Adrenal gland (tissue), 12 donors: ENCODE results near the gene GGPS1. TPM values are rescaled to one million over a fixed set of nuclear protein-coding genes. Genes with fewer than 3 reads are reported as not detected.
"Not testable (repeated sequence)": the region's sequence is repeated elsewhere in the genome, so short reads cannot be mapped to it uniquely, and the experiment has no call there.

Experiments
- DNase-seq, 7 donors: peaks; one replicate each; pipeline ENCODE4 v3.0.0-alpha.2; 2019 to 2020
- H3K27ac ChIP-seq, 5 donors: fragments of 200-600 bp; sonication (generic) in 4 of 5; 1 replicate in 3 of 5; 2 replicates in 2 of 5; pipeline versions ENCODE4 v1.5.1 to v1.8.0; 2016 to 2020; ENCODE audit warnings: mild to moderate bottlenecking in 1 of 5
- H3K27me3 ChIP-seq: fragments of 200-600 bp; 2 replicates; pipeline ENCODE4 v1.8.0; 2021
- H3K36me3 ChIP-seq, 2 donors: fragments of 200-600 bp; replicated peaks in 1 of 2; 1 replicate in 1 of 2; 2 replicates in 1 of 2; pipeline versions ENCODE4 v1.5.1 to v1.8.0; 2018 to 2022
- H3K4me1 ChIP-seq, 2 donors: fragments of 200-600 bp; replicated peaks in 1 of 2; 1 replicate in 1 of 2; 2 replicates in 1 of 2; pipeline versions ENCODE4 v1.5.1 to v1.8.0; 2018 to 2021
- H3K4me3 ChIP-seq, 4 donors: fragments of 200-600 bp; sonication (generic) in 3 of 4; one replicate each; pipeline ENCODE4 v1.5.1; 2016 to 2018
- H3K9me3 ChIP-seq, 3 donors: fragments of 200-600 bp; sonication (generic) in 1 of 3; replicated peaks in 1 of 3; 1 replicate in 2 of 3; 2 replicates in 1 of 3; pipeline versions ENCODE4 v1.5.1 to v1.8.0; 2016 to 2021
- POLR2A ChIP-seq, 2 donors: fragments of 450-650 bp; IDR thresholded peaks; one replicate each; pipeline ENCODE4 v1.6.1; 2017; ENCODE audit warnings: antibody characterized with exemption in 2 of 2, mild to moderate bottlenecking in 2 of 2, moderate library complexity in 1 of 2
- WGBS, 4 donors: extraction: QIAGEN DNeasy Blood & Tissue Kit in 2 of 4; methylation state at CpG; one replicate each; pipeline versions ENCODE4 v1.1.5 to v1.1.7; 2013 to 2017; 5-methylcytosine and 5-hydroxymethylcytosine counted together
- intact Hi-C, 2 donors: fragments of 100-400 bp; cut with DNase I; formaldehyde crosslinking; loops; one replicate each; pipeline versions ENCODE4 v1.14.1 to v1.15.0; 2022 to 2023
- polyA plus RNA-seq, 3 donors: library from polyadenylated mRNA; stranded (reverse); fragments of 200-250 nt in 2 of 3; fragments of 350-450 nt in 1 of 3; fragmentation: Illumina TruSeq in 1 of 3; extraction: RNeasy Lipid Tissue Mini Kit (QIAGEN cat#74804) in 1 of 3; gene quantifications; one replicate each; pipeline ENCODE4 v1.2.3, GENCODE V29; 2013 to 2014
- total RNA-seq, 9 donors: library from RNA; depleted of rRNA in 4 of 9; stranded (reverse); fragments of >200 nt in 4 of 9; fragments of 120-200 nt in 1 of 9; fragmentation: NEBNext Ultra II Directional in 1 of 9; extraction: Animal tissue kit (Norgen Biotek cat#: 25700) in 1 of 9; gene quantifications; one replicate each; pipeline versions ENCODE4 v1.1.0 to v1.2.4, GENCODE V29; 2013 to 2023
- TF ChIP-seq, protein P1 (sequence below), 6 experiments: fragments of 450-650 bp in 4 of 6; fragments of 200-600 bp in 2 of 6; sonication (generic) in 1 of 6; IDR thresholded peaks; 1 replicate in 5 of 6; 2 replicates in 1 of 6; pipeline versions ENCODE4 v1.5.1 to v1.8.0; 2016 to 2021; ENCODE audit warnings: antibody characterized with exemption in 6 of 6, mild to moderate bottlenecking in 2 of 6, moderate library complexity in 1 of 6
- donor health status: healthy with polysubstance abuse.
- donor health status: Bipolar disorder and iron deficiency.
- donor health status: DM: yes; HTN: yes; CAD: no.
- donor health status: DM: no; HTN: no; CAD: no.
- donor health status: DM: no; HTN: no; CAD: no.
- donor health status: DM: yes; HTN: yes; CAD: no.

The GGPS1 gene
- total and polyA plus RNA-seq, 12 donors, result 12.6 to 63.7 (median 34.6) TPM

DNA sequence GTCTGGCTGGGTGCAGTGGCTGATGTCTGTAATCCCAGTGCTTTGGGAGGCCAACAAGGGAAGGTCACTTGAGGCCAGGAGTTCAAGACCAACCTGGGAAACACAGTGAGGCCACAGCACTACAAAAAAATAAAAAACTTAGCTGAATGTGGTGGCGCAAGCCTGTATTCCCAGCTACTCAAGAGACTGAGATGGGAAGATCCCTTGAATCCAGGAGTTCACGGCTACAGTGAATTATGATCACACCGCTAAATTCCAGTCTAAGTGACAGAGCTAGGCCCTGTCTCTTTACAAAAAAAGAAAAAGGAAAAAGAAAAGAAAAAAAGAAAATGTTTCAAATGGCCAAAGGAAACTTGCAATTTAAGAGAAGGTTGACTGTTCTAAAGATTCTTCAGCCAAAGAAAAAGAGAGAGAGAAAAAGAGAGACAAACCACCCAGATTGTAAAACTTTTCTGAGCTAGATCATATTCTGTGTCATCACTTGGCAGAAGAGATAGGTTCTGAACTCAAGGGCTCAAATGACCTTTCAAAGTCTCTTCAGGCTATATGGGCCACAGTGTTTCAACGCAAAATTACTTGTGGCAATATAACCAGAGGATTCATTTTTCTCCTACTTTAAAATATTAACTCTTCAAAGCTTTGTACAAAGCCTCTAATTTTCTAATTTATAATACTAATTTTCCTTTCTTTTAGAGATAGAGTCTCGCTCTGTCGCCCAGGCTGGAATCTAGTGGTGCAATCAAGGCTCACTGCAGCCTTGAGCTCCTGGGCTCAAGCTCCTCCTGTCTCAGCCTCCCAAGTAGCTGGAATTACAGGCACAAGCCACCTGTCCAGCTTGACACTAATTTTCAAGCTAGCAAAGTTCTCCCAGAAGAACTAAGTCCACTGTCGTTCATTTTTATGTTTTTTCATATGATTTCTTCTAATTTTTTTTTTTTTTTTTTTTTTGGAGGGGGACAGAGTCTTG is 20.9 kb upstream of the GGPS1 start:
- H3K4me3 ChIP-seq, result no peak overlapping the region
- intact Hi-C loops, result no loop called here
- H3K36me3 ChIP-seq, result no peaks in the 10 kb centered on the region
- peaks cover 40 to 65% of the 10 kb centered on the region in 2 donors for H3K4me1 ChIP-seq
- peak in 2 of 7 donors; percentile 17 to 23 for DNase-seq
- peak overlapping the region in 4 of 5 donors; percentile 48 to 66 (median 64) for H3K27ac ChIP-seq
- 59 to 70% (median 65%) methylated on average over 7 of the region's 7 CpGs for WGBS, 4 donors
- no peaks in the 10 kb centered on the region for H3K9me3 ChIP-seq
- H3K27me3 ChIP-seq, result no peaks in the 10 kb centered on the region
- TF ChIP-seq, protein P1, sequence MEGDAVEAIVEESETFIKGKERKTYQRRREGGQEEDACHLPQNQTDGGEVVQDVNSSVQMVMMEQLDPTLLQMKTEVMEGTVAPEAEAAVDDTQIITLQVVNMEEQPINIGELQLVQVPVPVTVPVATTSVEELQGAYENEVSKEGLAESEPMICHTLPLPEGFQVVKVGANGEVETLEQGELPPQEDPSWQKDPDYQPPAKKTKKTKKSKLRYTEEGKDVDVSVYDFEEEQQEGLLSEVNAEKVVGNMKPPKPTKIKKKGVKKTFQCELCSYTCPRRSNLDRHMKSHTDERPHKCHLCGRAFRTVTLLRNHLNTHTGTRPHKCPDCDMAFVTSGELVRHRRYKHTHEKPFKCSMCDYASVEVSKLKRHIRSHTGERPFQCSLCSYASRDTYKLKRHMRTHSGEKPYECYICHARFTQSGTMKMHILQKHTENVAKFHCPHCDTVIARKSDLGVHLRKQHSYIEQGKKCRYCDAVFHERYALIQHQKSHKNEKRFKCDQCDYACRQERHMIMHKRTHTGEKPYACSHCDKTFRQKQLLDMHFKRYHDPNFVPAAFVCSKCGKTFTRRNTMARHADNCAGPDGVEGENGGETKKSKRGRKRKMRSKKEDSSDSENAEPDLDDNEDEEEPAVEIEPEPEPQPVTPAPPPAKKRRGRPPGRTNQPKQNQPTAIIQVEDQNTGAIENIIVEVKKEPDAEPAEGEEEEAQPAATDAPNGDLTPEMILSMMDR (IDR thresholded peaks at IDR 0.05), result no peak
- no peak for TF ChIP-seq POLR2A (IDR thresholded peaks at IDR 0.05)

DNA sequence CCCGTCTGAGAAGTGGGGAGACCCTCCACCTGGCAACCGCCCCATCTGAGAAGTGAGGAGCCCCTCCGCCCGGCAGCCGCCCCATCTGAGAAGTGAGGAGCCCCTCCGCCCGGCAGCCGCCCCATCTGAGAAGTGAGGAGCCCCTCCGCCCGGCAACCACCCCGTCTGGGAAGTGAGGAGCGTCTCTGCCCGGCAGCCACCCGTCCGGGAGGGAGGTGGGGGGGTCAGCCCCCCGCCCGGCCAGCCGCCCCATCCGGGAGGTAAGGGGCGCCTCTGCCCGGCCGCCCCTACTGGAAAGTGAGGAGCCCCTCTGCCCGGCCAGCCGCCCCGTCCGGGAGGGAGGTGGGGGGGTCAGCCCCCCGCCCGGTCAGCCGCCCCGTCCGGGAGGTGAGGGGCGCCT is 19.2 kb upstream of the GGPS1 start:
- H3K9me3 ChIP-seq, intact Hi-C loops, H3K36me3 ChIP-seq, DNase-seq, H3K27me3 ChIP-seq, H3K27ac ChIP-seq, H3K4me3 ChIP-seq: not testable (repeated sequence)
- 94 to 96% methylated on average over 9 to 17 of the region's 32 CpGs; no CpG with 5 or more reads in 2 of the 4 donors for WGBS, 4 donors
- peaks cover 40 to 60% of the 10 kb centered on the region in 2 donors for H3K4me1 ChIP-seq

DNA sequence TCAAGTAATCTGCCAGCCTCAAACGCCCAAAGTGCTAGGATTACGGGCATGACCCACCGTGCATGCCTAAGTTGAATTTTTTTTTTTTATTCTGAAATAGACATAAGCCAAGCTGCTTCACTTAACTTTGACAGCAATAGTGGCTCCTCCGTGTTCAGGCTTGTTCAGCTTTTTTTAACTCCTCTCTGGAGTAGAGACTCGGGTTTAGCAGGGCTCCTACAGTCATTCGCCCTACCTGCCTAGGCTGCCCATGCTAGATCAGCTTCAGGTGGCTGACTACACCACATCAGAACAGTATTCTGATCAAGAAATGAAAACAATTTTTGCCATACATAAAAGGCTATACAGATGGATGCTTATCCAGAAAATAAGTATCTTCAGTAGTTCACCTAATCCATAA is 15.1 kb upstream of the GGPS1 start:
- intact Hi-C loops, result no loop called here
- Histone ChIP-seq H3K36me3 (no peaks in the 10 kb centered on the region), H3K4me3 (no peak overlapping the region), H3K27me3 (no peaks in the 10 kb centered on the region), H3K27ac (no peak overlapping the region), H3K9me3 (no peaks in the 10 kb centered on the region), H3K4me1 (peaks cover 10 to 30% of the 10 kb centered on the region in 2 donors)
- 73 to 83% (median 77%) methylated on average over 6 of the region's 6 CpGs for WGBS, 4 donors
- TF ChIP-seq, protein P1 (IDR thresholded peaks at IDR 0.05), result no peak
- no peak for TF ChIP-seq POLR2A (IDR thresholded peaks at IDR 0.05)
- no peak for DNase-seq

DNA sequence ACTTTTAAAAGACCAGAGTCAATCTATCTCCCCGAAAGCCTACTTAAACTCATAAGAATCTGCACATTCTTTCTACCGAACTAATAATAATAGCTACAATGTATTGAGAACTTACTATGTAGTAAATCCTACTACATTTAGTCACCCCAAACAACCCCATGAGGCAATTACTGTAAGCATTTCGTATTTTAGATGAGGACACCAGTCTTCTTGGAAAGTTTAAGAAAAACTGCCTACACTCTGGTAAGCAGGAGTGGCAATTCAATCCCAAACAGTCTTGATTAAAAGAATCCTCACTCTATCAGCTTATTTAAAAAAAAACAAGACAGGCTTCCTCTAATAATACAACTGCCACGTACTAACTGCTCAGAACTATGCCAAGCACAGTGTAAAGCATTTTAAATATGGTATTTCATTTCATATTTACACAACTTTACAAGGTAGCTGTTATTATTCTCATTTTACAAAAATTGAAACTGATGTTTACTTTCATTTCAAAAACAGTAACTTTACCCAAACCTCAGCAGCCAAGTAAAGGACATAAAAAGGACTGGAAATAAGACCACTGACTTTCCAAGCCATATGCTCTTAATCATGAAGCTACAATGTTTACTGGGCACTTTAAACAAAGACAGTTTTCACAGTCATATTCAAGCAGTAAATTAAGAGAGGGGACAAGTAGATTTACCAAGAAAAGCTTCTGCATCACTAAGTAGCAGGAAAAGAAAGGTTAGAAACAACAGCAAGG is 14.3 kb upstream of the GGPS1 start:
- H3K4me1 ChIP-seq, result peaks cover 13 to 33% of the 10 kb centered on the region in 2 donors
- no peak for DNase-seq

More for the DNA sequence above, 14.3 kb upstream of the GGPS1 start:
- no peaks in the 10 kb centered on the region for H3K27me3 ChIP-seq
- no peak overlapping the region for H3K27ac ChIP-seq
- intact Hi-C loops, result no loop called here
- no peak overlapping the region for H3K4me3 ChIP-seq
- no peak for TF ChIP-seq POLR2A (IDR thresholded peaks at IDR 0.05)
- TF ChIP-seq, protein P1 (IDR thresholded peaks at IDR 0.05), result no peak
- 54 to 59% (median 57%) methylated on average over 4 of the region's 4 CpGs for WGBS, 4 donors
- H3K36me3 ChIP-seq, result no peaks in the 10 kb centered on the region
- no peaks in the 10 kb centered on the region for H3K9me3 ChIP-seq
